Fibroblast of villous mesenchyme (primary cell): Measurements from ENCODE around the gene APMAP. TPM values are rescaled to one million over a fixed set of nuclear protein-coding genes. Genes with fewer than 3 reads are reported as not detected.

Experiments used
- DNase-seq: peaks from one replicate; pipeline ENCODE4 v3.0.0-alpha.2; 2010; ENCODE audit warnings: low read depth
- H3K4me3 ChIP-seq: 2 replicates; pipeline ENCODE4 v1.5.1; 2011; ENCODE audit warnings: low read depth, mild to moderate bottlenecking, low read length
- CTCF ChIP-seq: IDR thresholded peaks from 2 replicates; pipeline ENCODE4 v1.5.1; 2012; ENCODE audit warnings: low read depth, mild to moderate bottlenecking, low read length; ENCODE audit not compliant: insufficient read depth
- total RNA-seq: library from RNA; depleted of rRNA; stranded (reverse); fragments of >200 nt; gene quantifications from 2 replicates; pipeline ENCODE4 v1.2.3, GENCODE V29; 2012

APMAP gene
- total RNA-seq, 1 donor, result 81.2 TPM

- H3K4me3 ChIP-seq, result no peak overlapping the region
- DNase-seq, result no peak
- TF ChIP-seq CTCF, result no peak
Measured at GRCh38 chr20:25037288-25038102, 44.9 kb upstream of the APMAP start.

GRCh38 chr20:25036331-25036936, 43.9 kb upstream of the APMAP start:
- no peak for DNase-seq
- H3K4me3 ChIP-seq, result no peak overlapping the region
- no peak for TF ChIP-seq CTCF

- TF ChIP-seq CTCF, result no peak
- no peak overlapping the region for H3K4me3 ChIP-seq
- DNase-seq, result no peak
Measured at GRCh38 chr20:25035921-25036320, 43.4 kb upstream of the APMAP start.

- H3K4me3 ChIP-seq, result no peak overlapping the region
- no peak for DNase-seq
- TF ChIP-seq CTCF, result no peak
Measured at GRCh38 chr20:25033924-25034300, 41.4 kb upstream of the APMAP start.

- H3K4me3 ChIP-seq, result no peak overlapping the region
- DNase-seq, result peak; percentile 23
- TF ChIP-seq CTCF, result no peak
Measured at GRCh38 chr20:25033265-25033923, 40.8 kb upstream of the APMAP start.

GRCh38 chr20:25032478-25033264, 40.1 kb upstream of the APMAP start:
- DNase-seq, result no peak
- no peak for TF ChIP-seq CTCF
- H3K4me3 ChIP-seq, result no peak overlapping the region
